Liver (tissue), 9 donors: Measurements from ENCODE around the gene SREBF2. TPM values are rescaled to one million over a fixed set of nuclear protein-coding genes. Genes with fewer than 3 reads are reported as not detected.

ENCODE experiments used
- DNase-seq: peaks from one replicate; pipeline ENCODE4 v3.0.0-alpha.2; 2017; ENCODE audit warnings: low spot score
- H3K27ac ChIP-seq, 2 donors: one replicate each; pipeline ENCODE4 v1.7.0; 2013; ENCODE audit warnings: inconsistent platforms in 2 of 2, low read length in 2 of 2, control low read depth in 1 of 2, low read depth in 1 of 2, mild to moderate bottlenecking in 1 of 2
- H3K27me3 ChIP-seq, 4 donors: one replicate each; pipeline versions ENCODE4 v1.6.1 to v1.7.0; 2013; ENCODE audit warnings: low read length in 3 of 4, inconsistent platforms in 1 of 4, mild to moderate bottlenecking in 1 of 4, moderate library complexity in 1 of 4; ENCODE audit not compliant: control insufficient read depth in 4 of 4, insufficient read depth in 4 of 4
- H3K36me3 ChIP-seq, 4 donors: one replicate each; pipeline versions ENCODE4 v1.6.1 to v1.7.0; 2013; ENCODE audit warnings: low read length in 3 of 4, mild to moderate bottlenecking in 3 of 4, low read depth in 1 of 4, moderate library complexity in 1 of 4; ENCODE audit not compliant: control insufficient read depth in 4 of 4, insufficient read depth in 3 of 4
- H3K4me1 ChIP-seq, 4 donors: one replicate each; pipeline versions ENCODE4 v1.6.1 to v1.7.0; 2013; ENCODE audit warnings: low read length in 3 of 4, mild to moderate bottlenecking in 3 of 4, moderate library complexity in 1 of 4; ENCODE audit not compliant: control insufficient read depth in 4 of 4, insufficient read depth in 4 of 4
- H3K4me3 ChIP-seq, 3 donors: one replicate each; pipeline versions ENCODE4 v1.6.1 to v1.7.0; 2013; ENCODE audit warnings: low read length in 3 of 3, control low read depth in 1 of 3, low read depth in 1 of 3, mild to moderate bottlenecking in 1 of 3
- H3K9ac ChIP-seq, 2 donors: one replicate each; pipeline ENCODE4 v1.7.0; 2013; ENCODE audit warnings: low read length in 2 of 2, mild to moderate bottlenecking in 2 of 2, moderate library complexity in 2 of 2, control low read depth in 1 of 2, low read depth in 1 of 2
- H3K9me3 ChIP-seq, 4 donors: one replicate each; pipeline versions ENCODE4 v1.6.1 to v1.7.0; 2013; ENCODE audit warnings: low read length in 3 of 4; ENCODE audit not compliant: control insufficient read depth in 4 of 4
- CTCF ChIP-seq: fragments of 150-350 bp; IDR thresholded peaks from 2 replicates; pipeline ENCODE4 v1.5.1; 2017; ENCODE audit warnings: improper control_type of control experiment, low read depth, low read length; ENCODE audit not compliant: missing input control
- EGR1 ChIP-seq, 2 donors: IDR thresholded peaks; 2 replicates each; pipeline ENCODE4 v1.6.1; 2016 to 2018; ENCODE audit warnings: antibody characterized with exemption in 2 of 2, low read depth in 2 of 2
- FOXA1 ChIP-seq: IDR thresholded peaks from 2 replicates; pipeline ENCODE4 v1.6.1; 2016; ENCODE audit warnings: antibody characterized with exemption
- FOXA2 ChIP-seq: IDR thresholded peaks from 2 replicates; pipeline ENCODE4 v1.6.1; 2016; ENCODE audit warnings: antibody characterized with exemption
- HNF4A ChIP-seq, 2 donors: conservative IDR thresholded peaks; 2 replicates each; pipeline ENCODE4 v1.6.1; 2016; ENCODE audit warnings: antibody characterized with exemption in 2 of 2, mild to moderate bottlenecking in 2 of 2
- HNF4G ChIP-seq: IDR thresholded peaks from 2 replicates; pipeline ENCODE4 v1.6.1; 2016; ENCODE audit warnings: antibody characterized with exemption
- JUND ChIP-seq, 2 donors: IDR thresholded peaks; 2 replicates each; pipeline ENCODE4 v1.6.1; 2016; ENCODE audit warnings: antibody characterized with exemption in 2 of 2
- NR2F2 ChIP-seq: IDR thresholded peaks from 2 replicates; pipeline ENCODE4 v1.6.1; 2016; ENCODE audit warnings: antibody characterized with exemption
- RAD21 ChIP-seq, 2 donors: IDR thresholded peaks; 2 replicates each; pipeline ENCODE4 v1.6.1; 2016; ENCODE audit warnings: antibody characterized with exemption in 2 of 2, mild to moderate bottlenecking in 2 of 2
- REST ChIP-seq: IDR thresholded peaks from 2 replicates; pipeline ENCODE4 v1.6.1; 2016; ENCODE audit warnings: antibody characterized with exemption, mild to moderate bottlenecking
- RXRA ChIP-seq, 2 donors: IDR thresholded peaks; 2 replicates each; pipeline ENCODE4 v1.6.1; 2017 to 2018; ENCODE audit warnings: antibody characterized with exemption in 2 of 2, mild to moderate bottlenecking in 1 of 2
- SP1 ChIP-seq: IDR thresholded peaks from 2 replicates; pipeline ENCODE4 v1.6.1; 2018; ENCODE audit warnings: antibody characterized with exemption, mild to moderate bottlenecking
- TAF1 ChIP-seq: conservative IDR thresholded peaks from 2 replicates; pipeline ENCODE4 v1.6.1; 2016; ENCODE audit warnings: antibody characterized with exemption, mild to moderate bottlenecking
- YY1 ChIP-seq: IDR thresholded peaks from 2 replicates; pipeline ENCODE4 v1.6.1; 2016; ENCODE audit warnings: antibody characterized with exemption, mild to moderate bottlenecking
- ZBTB33 ChIP-seq: IDR thresholded peaks from 2 replicates; pipeline ENCODE4 v1.6.1; 2016; ENCODE audit warnings: antibody characterized with exemption
- WGBS: extraction: QIAGEN DNeasy Blood & Tissue Kit; methylation state at CpG from one replicate; pipeline ENCODE4 v1.1.7; 2013; 5-methylcytosine and 5-hydroxymethylcytosine counted together
- polyA plus RNA-seq, 2 donors: library from polyadenylated mRNA; stranded (reverse) in 1 of 2; unstranded in 1 of 2; fragments of 200-250 nt in 1 of 2; fragments of >200 nt in 1 of 2; fragmentation: Nextera tagmentation in 1 of 2; extraction: Ambion mirVana in 1 of 2; gene quantifications; one replicate each; pipeline versions ENCODE4 v1.2.1 to v1.2.3, GENCODE V29; 2013 to 2015
- total RNA-seq, 2 donors: library from RNA; depleted of rRNA; stranded (reverse); fragments of >200 nt; gene quantifications; one replicate each; pipeline ENCODE4 v1.2.3, GENCODE V29; 2014
- donor health status: healthy.
- donor health status: healthy.
- donor health status: healthy.
- donor health status: healthy.
- donor health status: healthy.

The SREBF2 gene
- total and polyA plus RNA-seq, 4 donors, result 18.3 to 69.6 (median 57.3) TPM

GRCh38 chr22:41928593-41929417, 95.9 kb downstream of the SREBF2 start:
- Histone ChIP-seq H3K4me3 (no peak overlapping the region), H3K27me3 (peaks cover 0 to 3% (median 0%) of the 10 kb centered on the region in 4 donors), H3K36me3 (no peaks in the 10 kb centered on the region), H3K4me1 (peaks cover 3 to 8% (median 6%) of the 10 kb centered on the region in 4 donors), H3K27ac (no peak overlapping the region), H3K9me3 (no peaks in the 10 kb centered on the region), H3K9ac (no peak overlapping the region)
- WGBS, result 87% methylated on average over 14 of the region's 14 CpGs
- TF ChIP-seq TAF1 (no peak), HNF4A (conservative IDR thresholded peaks at IDR 0.05) (no peak), NR2F2 (no peak), RXRA (IDR thresholded peaks at IDR 0.05) (no peak), ZBTB33 (no peak), RAD21 (IDR thresholded peaks at IDR 0.05) (no peak)
- no peak for DNase-seq

GRCh38 chr22:41929418-41929810, 96.5 kb downstream of the SREBF2 start:
- no peaks in the 10 kb centered on the region for H3K36me3 ChIP-seq
- H3K4me3 ChIP-seq, result no peak overlapping the region
- no peak overlapping the region for H3K9ac ChIP-seq
- H3K4me1 ChIP-seq, result peaks cover 3 to 8% (median 6%) of the 10 kb centered on the region in 4 donors
- no peak for DNase-seq
- no peaks in the 10 kb centered on the region for H3K9me3 ChIP-seq
- 83% methylated on average over 8 of the region's 8 CpGs for WGBS
- H3K27ac ChIP-seq, result no peak overlapping the region
- peaks cover 0 to 3% (median 0%) of the 10 kb centered on the region in 4 donors for H3K27me3 ChIP-seq
- TF ChIP-seq SP1 (no peak), REST (no peak), HNF4G (no peak), FOXA2 (no peak), RAD21 (IDR thresholded peaks at IDR 0.05) (no peak), FOXA1 (no peak), TAF1 (no peak), JUND (IDR thresholded peaks at IDR 0.05) (no peak), YY1 (no peak), RXRA (IDR thresholded peaks at IDR 0.05) (no peak), EGR1 (IDR thresholded peaks at IDR 0.05; ENCODE audit: low read depth in 2 of 2) (no peak), CTCF (no peak), NR2F2 (no peak)
